Left renal cortex interstitium (tissue), 4 donors: Measurements from ENCODE around the gene ELMO3. TPM values are rescaled to one million over a fixed set of nuclear protein-coding genes. Genes with fewer than 3 reads are reported as not detected.

Experiments used
- DNase-seq, 4 donors: peaks; one replicate each; pipeline ENCODE4 v3.0.0-alpha.2; 2013; ENCODE audit warnings: low read depth in 4 of 4, low spot score in 2 of 4, missing footprints in 1 of 4
- polyA plus RNA-seq, 4 donors: library from polyadenylated mRNA; unstranded; fragments of 120-200 nt; gene quantifications; one replicate each; pipeline ENCODE4 v1.2.1, GENCODE V29; 2013; ENCODE audit not compliant: insufficient read length in 4 of 4

Gene ELMO3
- polyA plus RNA-seq, 4 donors = 5.7 to 7.7 (median 6.3) TPM

GRCh38 chr16:67252609-67253497 is 53.9 kb downstream of the ELMO3 start:
- DNase-seq = no peak

Other genes starting within 250 kb of the ELMO3 start
- 1 to 10 TPM; 1.3 to 3.7 (median 2.9) TPM for gene CES3, start 237.9 kb upstream of the ELMO3 start, polyA plus RNA-seq
- gene CES4A, start 210.5 kb upstream of the ELMO3 start, polyA plus RNA-seq = 10 to 100 TPM in 2 of 4 donors, 1 to 10 TPM in 2; 4.6 to 12.3 (median 9.5) TPM
- gene CBFB, start 170.0 kb upstream of the ELMO3 start, polyA plus RNA-seq = 10 to 100 TPM; 62.3 to 77.1 (median 65.0) TPM
- gene PHAF1, start 89.2 kb upstream of the ELMO3 start, polyA plus RNA-seq = 10 to 100 TPM; 21.0 to 28.5 (median 25.5) TPM
- gene B3GNT9, start 48.1 kb upstream of the ELMO3 start, polyA plus RNA-seq = 10 to 100 TPM in 3 of 4 donors, 1 to 10 TPM in 1; 7.5 to 15.1 (median 10.4) TPM
- 1 to 10 TPM; 4.3 to 7.0 (median 6.1) TPM for gene TRADD, start 39.2 kb upstream of the ELMO3 start, polyA plus RNA-seq
- gene FBXL8, start 39.2 kb upstream of the ELMO3 start, polyA plus RNA-seq = 1 to 10 TPM; 1.3 to 2.8 (median 1.9) TPM
- gene HSF4, start 34.4 kb upstream of the ELMO3 start, polyA plus RNA-seq = 1 to 10 TPM; 1.2 to 3.2 (median 1.6) TPM
- gene NOL3, start 28.6 kb upstream of the ELMO3 start, polyA plus RNA-seq = 1 to 10 TPM; 3.6 to 8.3 (median 6.0) TPM
- 10 to 100 TPM; 23.9 to 68.7 (median 45.6) TPM for gene MATCAP1, start 15.2 kb upstream of the ELMO3 start, polyA plus RNA-seq
- gene EXOC3L1, start 9.0 kb upstream of the ELMO3 start, polyA plus RNA-seq = 1 to 10 TPM; 4.9 to 7.8 (median 6.7) TPM
- 10 to 100 TPM; 53.3 to 79.1 (median 62.8) TPM for gene E2F4, start 7.0 kb upstream of the ELMO3 start, polyA plus RNA-seq
- 10 to 100 TPM; 41.0 to 55.0 (median 44.0) TPM for gene TMEM208, start 28.0 kb downstream of the ELMO3 start, polyA plus RNA-seq
- 10 to 100 TPM; 28.9 to 52.4 (median 43.5) TPM for gene FHOD1, start 48.4 kb downstream of the ELMO3 start, polyA plus RNA-seq
- gene SLC9A5, start 49.8 kb downstream of the ELMO3 start, polyA plus RNA-seq = 1 to 10 TPM; 2.3 to 5.9 (median 4.5) TPM
- gene PLEKHG4, start 80.4 kb downstream of the ELMO3 start, polyA plus RNA-seq = 10 to 100 TPM; 10.4 to 22.6 (median 15.2) TPM
- gene KCTD19, start 127.6 kb downstream of the ELMO3 start, polyA plus RNA-seq = 1 to 10 TPM in 3 of 4 donors, under 1 TPM in 1; 0.95 to 2.5 (median 1.6) TPM
- gene LRRC36, start 127.7 kb downstream of the ELMO3 start, polyA plus RNA-seq = 10 to 100 TPM in 1 of 4 donors, 1 to 10 TPM in 3; 2.4 to 10.5 (median 4.7) TPM
- gene TPPP3, start 194.4 kb downstream of the ELMO3 start, polyA plus RNA-seq = 10 to 100 TPM; 52.9 to 79.1 (median 57.8) TPM
- 10 to 100 TPM; 12.6 to 19.0 (median 16.0) TPM for gene ZDHHC1, start 217.3 kb downstream of the ELMO3 start, polyA plus RNA-seq
- 10 to 100 TPM; 52.7 to 71.9 (median 58.4) TPM for gene HSD11B2, start 232.0 kb downstream of the ELMO3 start, polyA plus RNA-seq